AG09309 (cell line): Measurements from ENCODE around the gene FAM217A.

Experiments
- DNase-seq: peaks from one replicate; pipeline ENCODE4 v3.0.0-alpha.2; 2010; ENCODE audit warnings: low read depth
- H3K4me3 ChIP-seq: 2 replicates; pipeline ENCODE4 v1.5.1; 2011; ENCODE audit warnings: mild to moderate bottlenecking, low read depth, low read length, moderate library complexity; ENCODE audit not compliant: control insufficient read depth
- TF ChIP-seq, protein P1 (sequence below): IDR thresholded peaks from 2 replicates; pipeline ENCODE4 v1.5.1; 2011; ENCODE audit warnings: mild to moderate bottlenecking, low read depth, low read length, inconsistent platforms; ENCODE audit not compliant: insufficient read depth, control insufficient read depth; ENCODE audit errors: missing control alignments

The FAM217A gene

DNA sequence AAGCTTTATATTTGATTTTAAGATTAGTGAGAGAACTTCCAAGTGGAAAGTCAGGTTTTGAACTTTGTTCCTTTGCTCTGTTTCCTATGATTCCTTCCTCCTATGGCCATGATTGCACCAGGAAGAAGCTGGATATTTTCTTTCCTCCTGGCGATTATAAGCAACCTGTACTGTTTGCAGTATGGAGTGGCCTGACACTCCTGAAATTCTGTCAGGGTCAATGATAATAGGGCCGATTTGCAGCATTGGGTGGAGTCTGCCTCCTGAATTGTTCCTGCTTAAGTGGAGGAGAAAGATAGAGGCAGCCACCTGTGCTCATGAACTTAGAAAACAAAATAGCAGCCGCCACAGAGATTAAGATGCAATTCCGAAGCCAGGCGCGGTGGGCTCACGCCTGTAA, 9.8 kb upstream of the FAM217A start:
- TF ChIP-seq, protein P1, sequence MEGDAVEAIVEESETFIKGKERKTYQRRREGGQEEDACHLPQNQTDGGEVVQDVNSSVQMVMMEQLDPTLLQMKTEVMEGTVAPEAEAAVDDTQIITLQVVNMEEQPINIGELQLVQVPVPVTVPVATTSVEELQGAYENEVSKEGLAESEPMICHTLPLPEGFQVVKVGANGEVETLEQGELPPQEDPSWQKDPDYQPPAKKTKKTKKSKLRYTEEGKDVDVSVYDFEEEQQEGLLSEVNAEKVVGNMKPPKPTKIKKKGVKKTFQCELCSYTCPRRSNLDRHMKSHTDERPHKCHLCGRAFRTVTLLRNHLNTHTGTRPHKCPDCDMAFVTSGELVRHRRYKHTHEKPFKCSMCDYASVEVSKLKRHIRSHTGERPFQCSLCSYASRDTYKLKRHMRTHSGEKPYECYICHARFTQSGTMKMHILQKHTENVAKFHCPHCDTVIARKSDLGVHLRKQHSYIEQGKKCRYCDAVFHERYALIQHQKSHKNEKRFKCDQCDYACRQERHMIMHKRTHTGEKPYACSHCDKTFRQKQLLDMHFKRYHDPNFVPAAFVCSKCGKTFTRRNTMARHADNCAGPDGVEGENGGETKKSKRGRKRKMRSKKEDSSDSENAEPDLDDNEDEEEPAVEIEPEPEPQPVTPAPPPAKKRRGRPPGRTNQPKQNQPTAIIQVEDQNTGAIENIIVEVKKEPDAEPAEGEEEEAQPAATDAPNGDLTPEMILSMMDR = no peak
- no peak overlapping the region for H3K4me3 ChIP-seq
- no peak for DNase-seq

DNA sequence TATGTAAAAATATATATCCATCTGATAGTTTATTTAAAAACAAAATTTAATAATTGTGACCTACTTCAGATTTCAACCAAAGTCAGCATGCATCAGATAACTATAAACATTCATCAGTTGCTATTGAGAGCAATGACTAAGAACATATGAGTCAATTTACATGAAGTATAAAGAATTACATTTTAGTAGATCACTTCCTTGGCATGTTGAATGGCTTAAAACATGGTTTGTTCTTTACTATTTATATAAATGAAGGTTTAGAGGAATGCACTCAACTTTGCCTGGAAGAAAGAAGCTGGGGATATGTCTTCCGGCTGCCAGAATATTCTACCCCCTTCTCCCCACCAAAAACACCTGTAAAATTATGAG, 6.4 kb upstream of the FAM217A start:
- TF ChIP-seq, protein P1 = no peak
- no peak overlapping the region for H3K4me3 ChIP-seq
- no peak for DNase-seq

DNA sequence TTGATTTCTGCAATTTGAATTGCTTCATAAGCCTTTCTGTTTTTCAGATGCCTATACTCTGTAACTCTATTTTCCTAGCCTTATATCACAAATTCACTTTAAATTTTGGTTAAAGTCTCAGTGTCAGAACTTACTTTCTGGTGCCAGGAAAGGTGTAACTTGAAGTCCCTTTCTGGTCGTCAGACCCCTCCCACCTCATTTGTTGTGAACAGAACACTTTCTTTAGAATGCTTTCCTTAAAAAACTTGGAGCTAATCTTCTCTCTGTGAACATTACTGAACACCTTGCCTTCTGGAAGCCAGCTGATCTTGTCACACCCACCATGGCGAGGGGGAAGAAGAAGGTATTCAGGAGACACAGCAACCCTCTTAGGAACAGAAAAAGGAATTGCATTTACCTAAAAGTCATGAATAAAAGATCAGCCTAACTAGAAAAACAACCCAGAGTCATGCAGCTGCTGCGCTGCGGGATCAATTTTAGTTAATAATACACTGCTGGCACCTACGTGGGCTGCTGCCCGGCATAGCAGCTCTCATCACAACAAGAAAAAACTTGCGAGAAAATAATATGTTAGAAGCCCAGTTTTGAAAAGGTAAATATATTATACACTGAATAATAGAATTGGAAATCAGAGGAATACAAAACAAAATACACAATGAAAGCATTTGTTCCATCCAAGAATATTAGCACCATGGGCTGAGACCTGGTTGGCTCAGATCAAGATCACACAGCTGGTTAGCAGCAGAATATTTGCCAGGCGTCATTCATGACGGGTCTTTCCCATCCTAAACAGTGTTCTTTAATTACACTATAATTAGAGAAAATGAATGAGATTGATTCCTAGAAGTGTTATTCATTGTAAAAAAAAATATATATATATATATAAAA, 5.8 kb upstream of the FAM217A start:
- DNase-seq = no peak
- TF ChIP-seq, protein P1 = no peak
- H3K4me3 ChIP-seq = no peak overlapping the region

DNA sequence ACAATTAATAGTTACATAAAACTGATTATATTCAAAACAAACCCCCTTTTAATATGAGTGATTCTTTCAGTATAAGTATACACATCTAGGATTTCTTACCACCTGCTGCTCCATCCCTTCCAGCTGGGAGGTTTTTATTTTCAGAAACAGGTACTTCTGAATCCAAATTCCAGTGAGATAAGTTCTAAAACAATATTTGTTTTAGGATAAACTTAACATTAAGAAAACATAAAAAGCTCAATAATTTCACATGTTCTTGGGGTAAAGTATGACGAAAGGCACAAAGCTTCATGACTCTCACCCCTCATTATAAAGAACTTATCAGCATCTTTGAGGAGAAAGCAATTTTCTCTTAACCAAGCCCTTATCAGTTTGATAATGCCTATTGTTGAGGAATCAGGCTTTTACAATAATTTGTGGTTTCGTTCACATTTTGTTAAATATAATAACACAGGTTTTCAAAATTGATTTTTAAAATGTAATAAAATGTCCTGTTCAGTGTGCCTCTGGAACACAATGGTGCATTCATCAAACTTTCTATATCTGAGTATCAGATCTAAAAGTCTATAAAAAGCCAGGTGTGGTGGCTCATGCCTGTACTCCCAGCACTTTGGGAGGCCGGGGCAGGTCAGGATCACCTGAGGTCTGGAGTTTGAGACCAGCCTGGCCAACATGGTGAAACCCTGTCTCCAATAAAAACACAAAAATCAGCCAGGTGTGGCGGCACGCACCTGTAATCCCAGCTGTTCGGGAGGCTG, 4.3 kb downstream of the FAM217A start:
- TF ChIP-seq, protein P1 = no peak
- DNase-seq = no peak
- no peak overlapping the region for H3K4me3 ChIP-seq

DNA sequence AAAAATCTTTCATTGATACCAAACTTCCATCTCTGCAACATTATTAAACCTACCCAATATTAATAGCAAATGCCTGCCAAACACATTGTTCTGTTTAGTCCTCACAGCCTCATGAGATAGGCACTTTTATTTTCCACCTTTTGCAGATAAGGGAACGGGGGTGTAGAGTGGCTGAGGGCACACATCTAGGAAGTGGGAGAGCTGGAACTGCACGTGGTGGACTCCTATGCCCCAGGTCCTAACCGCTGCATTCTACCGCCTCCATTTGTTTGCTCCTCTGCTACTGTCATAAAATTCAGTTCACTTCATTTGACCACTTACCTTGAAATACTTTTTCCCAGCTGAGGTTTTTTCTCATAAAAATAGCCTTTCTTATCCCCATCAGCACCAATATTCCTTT, 7.6 kb downstream of the FAM217A start:
- no peak overlapping the region for H3K4me3 ChIP-seq
- TF ChIP-seq, protein P1 = no peak
- DNase-seq = no peak

DNA sequence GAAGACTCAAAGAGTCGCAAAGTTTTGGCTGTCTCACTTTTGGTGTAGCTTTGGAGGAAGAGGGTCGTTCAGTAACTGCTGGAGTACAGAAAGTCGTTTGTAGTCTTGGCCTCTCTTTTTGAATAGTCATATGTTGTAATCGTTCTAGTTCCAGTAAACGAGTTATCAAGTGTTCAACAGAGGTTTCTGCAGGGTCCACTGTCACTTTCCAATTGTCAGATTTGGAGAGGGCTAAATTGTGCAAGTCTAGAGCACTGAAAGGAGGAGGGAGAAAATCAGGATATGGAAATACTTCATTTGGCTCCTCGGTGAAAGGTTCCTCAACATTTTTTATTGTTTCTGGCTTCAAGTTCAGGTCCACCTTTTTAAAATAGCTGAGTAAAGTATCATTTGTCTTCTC, 9.7 kb downstream of the FAM217A start:
- H3K4me3 ChIP-seq = no peak overlapping the region
- DNase-seq = no peak
- TF ChIP-seq, protein P1 = no peak
